Esophagus muscularis mucosa (tissue), 3 donors: ENCODE measurements around the gene PTBP1.

Source experiments
- POLR2A ChIP-seq: fragments of 450-650 bp; IDR thresholded peaks from one replicate; pipeline ENCODE4 v1.6.1; 2017; ENCODE audit warnings: antibody characterized with exemption, moderate library complexity, mild to moderate bottlenecking, low read depth
- TF ChIP-seq, protein P1 (sequence below), 3 experiments: fragments of 200-600 bp in 2 of 3; fragments of 450-650 bp in 1 of 3; sonication (generic) in 2 of 3; IDR thresholded peaks; one replicate each; pipeline ENCODE4 v1.5.1; 2017 to 2019; ENCODE audit warnings: antibody characterized with exemption in 3 of 3, mild to moderate bottlenecking in 2 of 3, moderate library complexity in 1 of 3

DNA sequence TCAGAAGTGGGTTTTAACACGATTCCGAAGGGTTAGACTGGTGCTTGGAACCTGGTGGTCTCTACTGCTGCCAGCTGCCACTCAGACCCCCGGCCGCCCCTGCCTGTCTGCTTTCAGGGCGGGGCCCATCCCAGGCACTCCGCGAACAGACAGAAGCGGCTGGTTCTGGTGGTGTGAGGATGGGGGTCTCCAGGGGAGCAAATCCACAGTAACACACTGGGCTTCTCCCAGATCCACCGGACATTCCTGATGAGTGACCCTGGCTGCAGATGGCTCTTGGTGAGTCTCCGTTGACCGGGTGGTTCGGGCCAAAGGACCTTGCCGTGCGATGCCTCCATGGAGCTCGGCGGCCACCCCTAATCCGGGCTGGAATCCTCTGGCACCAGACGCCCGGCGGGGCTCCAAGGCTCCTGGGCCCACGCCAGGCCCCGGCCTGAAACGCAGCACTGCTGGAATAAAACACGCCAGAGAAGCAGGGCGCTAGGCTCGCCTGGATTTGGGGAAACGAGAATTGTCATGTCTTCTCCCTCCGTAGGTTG is 2.1 kb upstream of the PTBP1 start:
- TF ChIP-seq, protein P1, sequence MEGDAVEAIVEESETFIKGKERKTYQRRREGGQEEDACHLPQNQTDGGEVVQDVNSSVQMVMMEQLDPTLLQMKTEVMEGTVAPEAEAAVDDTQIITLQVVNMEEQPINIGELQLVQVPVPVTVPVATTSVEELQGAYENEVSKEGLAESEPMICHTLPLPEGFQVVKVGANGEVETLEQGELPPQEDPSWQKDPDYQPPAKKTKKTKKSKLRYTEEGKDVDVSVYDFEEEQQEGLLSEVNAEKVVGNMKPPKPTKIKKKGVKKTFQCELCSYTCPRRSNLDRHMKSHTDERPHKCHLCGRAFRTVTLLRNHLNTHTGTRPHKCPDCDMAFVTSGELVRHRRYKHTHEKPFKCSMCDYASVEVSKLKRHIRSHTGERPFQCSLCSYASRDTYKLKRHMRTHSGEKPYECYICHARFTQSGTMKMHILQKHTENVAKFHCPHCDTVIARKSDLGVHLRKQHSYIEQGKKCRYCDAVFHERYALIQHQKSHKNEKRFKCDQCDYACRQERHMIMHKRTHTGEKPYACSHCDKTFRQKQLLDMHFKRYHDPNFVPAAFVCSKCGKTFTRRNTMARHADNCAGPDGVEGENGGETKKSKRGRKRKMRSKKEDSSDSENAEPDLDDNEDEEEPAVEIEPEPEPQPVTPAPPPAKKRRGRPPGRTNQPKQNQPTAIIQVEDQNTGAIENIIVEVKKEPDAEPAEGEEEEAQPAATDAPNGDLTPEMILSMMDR (IDR thresholded peaks at IDR 0.05), result no peak
- TF ChIP-seq POLR2A, result no peak
